HG03097 (cell line): Measurements from ENCODE around the gene HERC2.
"Not testable (repeated sequence)": the region's sequence is repeated elsewhere in the genome, so short reads cannot be mapped to it uniquely, and the experiment has no call there.

ENCODE experiments used
- ATAC-seq: cut with Tn5 transposase; IDR thresholded peaks from one replicate; pipeline ENCODE4 v1.9.1; 2021; ENCODE audit not compliant: unreplicated experiment, low FRiP score

HERC2 gene

GRCh38 chr15:28274635-28275034, 47.3 kb downstream of the HERC2 start:
- no peak for ATAC-seq

- no peak for ATAC-seq
Observed at GRCh38 chr15:28273873-28274610, 47.9 kb downstream of the HERC2 start.

- no peak for ATAC-seq
Observed at GRCh38 chr15:28273468-28273867, 48.5 kb downstream of the HERC2 start.

- ATAC-seq = no peak
Observed at GRCh38 chr15:28272587-28272986, 49.4 kb downstream of the HERC2 start.

GRCh38 chr15:28271697-28272260, 50.2 kb downstream of the HERC2 start:
- ATAC-seq = no peak

- ATAC-seq = no peak
Observed at GRCh38 chr15:28269097-28269496, 52.9 kb downstream of the HERC2 start.

GRCh38 chr15:28267727-28268126, 54.3 kb downstream of the HERC2 start:
- ATAC-seq = no peak

- ATAC-seq = no peak
Observed at GRCh38 chr15:28265334-28266019, 56.5 kb downstream of the HERC2 start.

GRCh38 chr15:28264166-28264565, 57.8 kb downstream of the HERC2 start:
- ATAC-seq = no peak

- ATAC-seq = no peak
Observed at GRCh38 chr15:28262438-28262837, 59.5 kb downstream of the HERC2 start.

- no peak for ATAC-seq
Observed at GRCh38 chr15:28260722-28261121, 61.3 kb downstream of the HERC2 start.

- no peak for ATAC-seq
Observed at GRCh38 chr15:28260317-28260716, 61.7 kb downstream of the HERC2 start.

- no peak for ATAC-seq
Observed at GRCh38 chr15:28255965-28256364, 66.0 kb downstream of the HERC2 start.

GRCh38 chr15:28252831-28253230, 69.1 kb downstream of the HERC2 start:
- ATAC-seq = peak; percentile 61

GRCh38 chr15:28246605-28247004, 75.4 kb downstream of the HERC2 start:
- no peak for ATAC-seq

GRCh38 chr15:28243901-28244300, 78.1 kb downstream of the HERC2 start:
- no peak for ATAC-seq

- ATAC-seq = no peak
Observed at GRCh38 chr15:28243399-28243798, 78.6 kb downstream of the HERC2 start.

- not testable (repeated sequence) for ATAC-seq
Observed at GRCh38 chr15:28238296-28238695, 83.7 kb downstream of the HERC2 start.

GRCh38 chr15:28231743-28232142, 90.2 kb downstream of the HERC2 start:
- ATAC-seq = not testable (repeated sequence)

- not testable (repeated sequence) for ATAC-seq
Observed at GRCh38 chr15:28231336-28231735, 90.6 kb downstream of the HERC2 start.

GRCh38 chr15:28228990-28229640, 92.9 kb downstream of the HERC2 start:
- ATAC-seq = not testable (repeated sequence)
